Activated naive CD8-positive, alpha-beta T cell treated with anti-CD3 and anti-CD28 coated beads for 36 hours (primary cell): ENCODE measurements around the gene PAX8. TPM values are rescaled to one million over a fixed set of nuclear protein-coding genes. Genes with fewer than 3 reads are reported as not detected.
"Not testable (repeated sequence)": the region's sequence is repeated elsewhere in the genome, so short reads cannot be mapped to it uniquely, and the experiment has no call there.

ENCODE experiments used
- DNase-seq: peaks from one replicate; pipeline ENCODE4 v3.0.0; 2021
- H3K27ac Mint-ChIP-seq: one replicate; pipeline ENCODE4 v1.8.0; 2022; ENCODE audit warnings: mild to moderate bottlenecking, moderate library complexity, mixed read lengths
- H3K27me3 Mint-ChIP-seq: one replicate; pipeline ENCODE4 v1.8.0; 2022; ENCODE audit warnings: mild to moderate bottlenecking, mixed read lengths
- H3K36me3 Mint-ChIP-seq: one replicate; pipeline ENCODE4 v1.8.0; 2021; ENCODE audit warnings: mild to moderate bottlenecking, mixed read lengths
- H3K4me1 Mint-ChIP-seq: one replicate; pipeline ENCODE4 v1.8.0; 2021; ENCODE audit warnings: mixed read lengths
- H3K4me3 Mint-ChIP-seq: one replicate; pipeline ENCODE4 v1.8.0; 2022; ENCODE audit warnings: mild to moderate bottlenecking, moderate library complexity, mixed read lengths
- H3K9me3 Mint-ChIP-seq: one replicate; pipeline ENCODE4 v1.8.0; 2022; ENCODE audit warnings: mixed read lengths
- total RNA-seq, 2 experiments: library from RNA; stranded (reverse); gene quantifications; one replicate each; pipeline ENCODE4 v1.2.3, GENCODE V29; 2021

Gene PAX8
- 1 to 10 TPM; 2.0 to 2.3 TPM for total RNA-seq

GRCh38 chr2:113278742-113279139 lies at the start of gene PAX8:
Gene PAX8, minus strand, starts transcription at chr2:113278921. Its CDS starts 527 bp downstream, at chr2:113278394.
- Mint-ChIP-seq H3K9me3 (no peaks in the 10 kb centered on the region), H3K4me3 (no peak within 1 kb of the TSS), H3K4me1 (peaks cover 14% of the 10 kb centered on the region), H3K27ac (no peak within 1 kb of the TSS), H3K27me3 (peaks cover 57% of the 10 kb centered on the region), H3K36me3 (no peaks in the 10 kb centered on the region)
- DNase-seq: no peak

- H3K4me1 Mint-ChIP-seq: peaks cover 14% of the 10 kb centered on the region
These were observed 49.3 kb upstream of the PAX8 start for GRCh38 chr2:113328043-113328442.

GRCh38 chr2:113325161-113325731 lies 46.5 kb upstream of the PAX8 start:
- H3K36me3 Mint-ChIP-seq, H3K9me3 Mint-ChIP-seq, H3K27ac Mint-ChIP-seq, DNase-seq: not testable (repeated sequence)
- Mint-ChIP-seq H3K4me1 (peaks cover 14% of the 10 kb centered on the region), H3K4me3 (peak overlapping the region; percentile 63), H3K27me3 (peaks cover 17% of the 10 kb centered on the region)

More at GRCh38 chr2:113328043-113328442, 49.3 kb upstream of the PAX8 start:
- no peaks in the 10 kb centered on the region for H3K9me3 Mint-ChIP-seq
- DNase-seq: no peak
- H3K36me3 Mint-ChIP-seq: no peaks in the 10 kb centered on the region
- peaks cover 12% of the 10 kb centered on the region for H3K27me3 Mint-ChIP-seq
- no peak overlapping the region for H3K27ac Mint-ChIP-seq
- no peak overlapping the region for H3K4me3 Mint-ChIP-seq

GRCh38 chr2:113324684-113325160 lies 46.0 kb upstream of the PAX8 start:
- Mint-ChIP-seq H3K36me3 (no peaks in the 10 kb centered on the region), H3K9me3 (no peaks in the 10 kb centered on the region), H3K4me1 (peaks cover 14% of the 10 kb centered on the region), H3K27ac (peak overlapping the region; percentile 52), H3K4me3 (peak overlapping the region; percentile 63), H3K27me3 (peaks cover 17% of the 10 kb centered on the region)
- DNase-seq: peak; percentile 41

- Mint-ChIP-seq H3K27me3 (peaks cover 17% of the 10 kb centered on the region), H3K4me1 (peaks cover 13% of the 10 kb centered on the region)
- not testable (repeated sequence) for H3K4me3 Mint-ChIP-seq, H3K9me3 Mint-ChIP-seq, H3K27ac Mint-ChIP-seq, DNase-seq, H3K36me3 Mint-ChIP-seq
These were observed 44.4 kb upstream of the PAX8 start for GRCh38 chr2:113323129-113323528.

GRCh38 chr2:113320106-113320505 lies 41.4 kb upstream of the PAX8 start:
- not testable (repeated sequence) for DNase-seq, H3K4me3 Mint-ChIP-seq, H3K36me3 Mint-ChIP-seq, H3K9me3 Mint-ChIP-seq, H3K4me1 Mint-ChIP-seq, H3K27ac Mint-ChIP-seq
- peaks cover 15% of the 10 kb centered on the region for H3K27me3 Mint-ChIP-seq

GRCh38 chr2:113318941-113319340 lies 40.2 kb upstream of the PAX8 start:
- H3K27me3 Mint-ChIP-seq: peaks cover 10% of the 10 kb centered on the region
- H3K9me3 Mint-ChIP-seq, H3K36me3 Mint-ChIP-seq: not testable (repeated sequence)

GRCh38 chr2:113316085-113316484 lies 37.4 kb upstream of the PAX8 start:
- peaks cover 5% of the 10 kb centered on the region for H3K27me3 Mint-ChIP-seq
- DNase-seq: no peak
- no peak overlapping the region for H3K4me3 Mint-ChIP-seq
- no peaks in the 10 kb centered on the region for H3K9me3 Mint-ChIP-seq
- peaks cover 2% of the 10 kb centered on the region for H3K4me1 Mint-ChIP-seq
- H3K27ac Mint-ChIP-seq: no peak overlapping the region
- no peaks in the 10 kb centered on the region for H3K36me3 Mint-ChIP-seq

More at GRCh38 chr2:113318941-113319340, 40.2 kb upstream of the PAX8 start:
- H3K4me3 Mint-ChIP-seq, DNase-seq, H3K27ac Mint-ChIP-seq, H3K4me1 Mint-ChIP-seq: not testable (repeated sequence)

GRCh38 chr2:113314663-113315062 lies 35.9 kb upstream of the PAX8 start:
- not testable (repeated sequence) for H3K27ac Mint-ChIP-seq, H3K9me3 Mint-ChIP-seq, H3K27me3 Mint-ChIP-seq

GRCh38 chr2:113314176-113314575 lies 35.5 kb upstream of the PAX8 start:
- not testable (repeated sequence) for H3K36me3 Mint-ChIP-seq, DNase-seq, H3K9me3 Mint-ChIP-seq, H3K4me3 Mint-ChIP-seq, H3K27ac Mint-ChIP-seq, H3K4me1 Mint-ChIP-seq, H3K27me3 Mint-ChIP-seq

More at GRCh38 chr2:113314663-113315062, 35.9 kb upstream of the PAX8 start:
- not testable (repeated sequence) for DNase-seq, H3K4me1 Mint-ChIP-seq, H3K36me3 Mint-ChIP-seq, H3K4me3 Mint-ChIP-seq

GRCh38 chr2:113311781-113312180 lies 33.1 kb upstream of the PAX8 start:
- H3K4me3 Mint-ChIP-seq, H3K36me3 Mint-ChIP-seq, H3K27ac Mint-ChIP-seq, H3K27me3 Mint-ChIP-seq, H3K4me1 Mint-ChIP-seq, DNase-seq, H3K9me3 Mint-ChIP-seq: not testable (repeated sequence)

GRCh38 chr2:113311191-113311590 lies 32.5 kb upstream of the PAX8 start:
- H3K9me3 Mint-ChIP-seq, H3K27me3 Mint-ChIP-seq, H3K27ac Mint-ChIP-seq: not testable (repeated sequence)

GRCh38 chr2:113309655-113310387 lies 31.1 kb upstream of the PAX8 start:
- Mint-ChIP-seq H3K4me1 (peaks cover 3% of the 10 kb centered on the region), H3K36me3 (no peaks in the 10 kb centered on the region), H3K27ac (no peak overlapping the region), H3K9me3 (no peaks in the 10 kb centered on the region), H3K27me3 (peaks cover 10% of the 10 kb centered on the region), H3K4me3 (no peak overlapping the region)
- no peak for DNase-seq

More at GRCh38 chr2:113311191-113311590, 32.5 kb upstream of the PAX8 start:
- H3K4me3 Mint-ChIP-seq, H3K4me1 Mint-ChIP-seq, DNase-seq, H3K36me3 Mint-ChIP-seq: not testable (repeated sequence)

- not testable (repeated sequence) for H3K4me1 Mint-ChIP-seq, H3K4me3 Mint-ChIP-seq, DNase-seq, H3K9me3 Mint-ChIP-seq, H3K27ac Mint-ChIP-seq, H3K36me3 Mint-ChIP-seq, H3K27me3 Mint-ChIP-seq
These were observed 30.1 kb upstream of the PAX8 start for GRCh38 chr2:113308784-113309183.

GRCh38 chr2:113306207-113306606 lies 27.5 kb upstream of the PAX8 start:
- DNase-seq, H3K36me3 Mint-ChIP-seq, H3K4me1 Mint-ChIP-seq, H3K27me3 Mint-ChIP-seq, H3K27ac Mint-ChIP-seq, H3K4me3 Mint-ChIP-seq, H3K9me3 Mint-ChIP-seq: not testable (repeated sequence)

- H3K27ac Mint-ChIP-seq, DNase-seq, H3K9me3 Mint-ChIP-seq, H3K36me3 Mint-ChIP-seq, H3K4me1 Mint-ChIP-seq, H3K27me3 Mint-ChIP-seq, H3K4me3 Mint-ChIP-seq: not testable (repeated sequence)
These were observed 27.0 kb upstream of the PAX8 start for GRCh38 chr2:113305749-113306148.
